Germinal center (tissue), 1 donor: ENCODE measurements around the gene TXNL1.
A peak's percentile ranks its signal among the peaks of the same experiment; 100 is the strongest.
"Not testable (repeated sequence)": the region's sequence is repeated elsewhere in the genome, so short reads cannot be mapped to it uniquely, and the experiment has no call there.

ENCODE experiments used
- DNase-seq: peaks from one replicate; pipeline ENCODE4 v3.0.0; 2012; ENCODE audit warnings: mixed read lengths, low spot score

Gene TXNL1

DNA sequence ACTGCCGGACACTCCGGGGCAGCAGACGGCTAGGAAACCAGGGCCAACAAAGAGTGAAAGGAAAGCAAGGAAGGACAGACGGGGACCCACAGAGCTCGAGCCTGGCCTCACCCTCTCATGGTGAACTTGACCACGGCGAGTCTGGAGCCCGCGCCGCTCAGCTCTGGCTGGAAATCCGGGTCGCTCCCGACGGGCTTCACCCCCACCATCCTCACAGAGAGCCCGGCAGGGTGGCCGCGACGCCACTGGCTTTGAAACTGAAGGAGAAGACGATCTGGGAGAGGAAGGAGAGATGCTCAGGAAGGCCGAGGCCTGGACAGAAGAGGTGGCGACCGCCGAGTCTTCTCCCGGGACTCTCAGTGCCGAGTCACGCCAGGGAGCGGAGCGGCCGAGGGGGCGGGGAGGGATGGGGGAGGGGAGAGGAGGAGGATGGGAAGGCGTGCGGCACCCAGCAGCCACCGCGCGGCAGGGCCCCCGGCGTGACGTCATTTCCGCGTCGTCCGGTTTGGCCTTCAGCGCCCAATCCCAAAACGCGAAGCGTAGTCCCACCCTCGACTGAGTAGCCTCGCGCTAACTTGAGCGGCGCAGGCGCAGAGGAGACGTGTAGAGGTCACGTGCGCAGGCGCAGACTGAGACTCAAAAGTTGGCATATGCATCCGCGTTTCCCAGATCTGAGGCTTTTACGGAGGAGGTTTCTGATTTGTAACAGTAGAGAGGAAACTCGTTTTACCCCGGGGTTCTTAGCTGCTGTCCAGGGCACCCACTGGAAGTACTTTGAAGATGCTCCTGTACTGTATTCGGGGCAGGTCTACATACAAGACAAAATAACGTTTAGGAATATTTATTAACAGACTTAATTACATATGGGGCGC lies at the start of gene TXNL1:
Gene TXNL1 (minus strand): TSS at position 361 of the 872 bp plus-strand sequence. CDS start 152 bp downstream, at position 209.
- peak; percentile 95 for DNase-seq

DNA sequence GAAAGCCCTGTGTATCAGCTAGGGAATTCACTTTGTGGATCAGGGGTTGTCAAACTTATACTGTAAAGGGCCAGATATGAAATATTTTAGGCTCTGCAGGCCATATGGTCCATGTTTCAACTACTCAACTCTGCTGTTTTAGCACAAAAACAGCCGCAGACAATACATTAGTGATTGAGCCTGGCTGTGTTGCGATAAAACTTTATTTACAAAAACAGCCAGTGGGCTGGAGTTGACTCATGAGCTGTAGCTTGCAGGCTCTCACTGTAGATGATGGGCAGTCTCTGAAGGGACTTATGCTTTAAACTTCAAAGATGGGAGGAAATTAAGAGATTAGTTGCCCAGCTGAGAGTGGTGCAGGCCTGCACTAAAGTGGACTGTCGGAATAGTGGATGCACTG lies 45.9 kb upstream of the TXNL1 start:
- DNase-seq, result no peak

DNA sequence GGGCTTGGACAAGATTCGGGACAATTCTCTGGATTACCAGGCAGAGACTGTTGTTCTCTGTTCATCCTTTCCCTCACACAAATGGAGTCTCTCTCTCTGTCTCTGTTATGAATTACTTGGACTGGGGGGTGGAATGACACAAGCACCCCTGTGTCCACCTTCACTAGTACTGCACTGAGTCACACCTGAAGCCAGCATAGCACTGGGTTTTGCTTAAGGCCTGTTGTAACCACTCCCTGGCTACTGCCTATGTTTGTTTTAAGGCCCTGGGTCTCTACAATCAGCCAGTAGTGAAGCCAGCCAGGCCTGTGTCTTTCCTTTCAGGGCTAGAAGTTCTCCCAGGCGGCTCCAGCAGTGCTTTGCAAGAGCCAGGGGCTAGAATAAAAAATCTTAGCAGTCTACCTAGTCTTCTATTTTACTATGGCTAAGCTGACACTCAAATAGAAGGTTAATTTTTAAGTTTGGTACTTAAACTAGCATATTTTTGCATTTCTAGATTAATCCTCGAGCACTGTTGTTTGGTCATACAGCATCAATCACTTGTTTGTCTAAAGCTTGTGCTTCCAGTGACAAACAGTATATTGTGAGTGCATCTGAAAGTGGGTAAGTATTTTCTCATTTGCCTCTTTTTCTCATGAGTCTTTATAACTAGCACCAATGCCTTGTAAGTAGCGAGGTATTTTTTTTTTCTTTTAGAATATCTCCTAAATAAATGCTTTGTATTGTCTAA lies 40.6 kb upstream of the TXNL1 start:
- no peak for DNase-seq

DNA sequence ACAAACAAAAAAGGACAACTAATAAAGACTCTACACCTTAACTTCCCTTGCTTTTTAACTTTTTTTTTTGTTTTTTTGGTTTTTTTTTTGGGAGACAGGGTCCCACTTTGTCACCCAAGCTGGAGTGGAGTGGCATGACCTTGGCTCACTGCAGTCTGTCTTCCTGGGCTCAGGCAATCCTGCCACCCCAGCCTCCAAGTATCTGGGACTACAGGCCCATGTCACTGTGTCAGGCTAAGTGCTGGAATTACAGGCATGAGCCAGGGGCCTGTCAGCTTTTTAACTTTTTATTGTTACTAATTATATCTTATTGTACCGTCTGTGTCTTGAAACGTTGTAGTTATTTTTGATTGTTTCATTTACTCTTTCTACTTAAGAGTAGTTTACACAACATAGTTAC lies 38.2 kb upstream of the TXNL1 start:
- no peak for DNase-seq

DNA sequence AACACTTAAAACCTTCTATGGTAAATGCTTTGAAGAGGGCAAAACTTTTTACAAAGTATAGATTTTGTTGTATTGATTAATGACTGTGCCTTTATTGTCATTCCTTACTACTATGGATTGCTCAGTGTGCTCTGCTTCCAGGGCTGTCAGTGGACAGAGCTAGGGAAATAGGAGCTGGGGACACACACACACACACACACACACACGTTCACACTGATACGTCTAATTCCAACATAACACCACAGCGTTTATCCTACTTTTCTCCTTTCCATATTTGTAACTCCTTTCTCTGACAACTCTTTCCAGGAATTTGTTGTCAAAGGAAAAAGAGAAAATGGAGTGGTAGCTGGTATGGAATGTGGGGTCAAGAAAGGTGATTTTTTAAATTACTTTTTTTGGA lies 34.6 kb upstream of the TXNL1 start:
- DNase-seq, result no peak

DNA sequence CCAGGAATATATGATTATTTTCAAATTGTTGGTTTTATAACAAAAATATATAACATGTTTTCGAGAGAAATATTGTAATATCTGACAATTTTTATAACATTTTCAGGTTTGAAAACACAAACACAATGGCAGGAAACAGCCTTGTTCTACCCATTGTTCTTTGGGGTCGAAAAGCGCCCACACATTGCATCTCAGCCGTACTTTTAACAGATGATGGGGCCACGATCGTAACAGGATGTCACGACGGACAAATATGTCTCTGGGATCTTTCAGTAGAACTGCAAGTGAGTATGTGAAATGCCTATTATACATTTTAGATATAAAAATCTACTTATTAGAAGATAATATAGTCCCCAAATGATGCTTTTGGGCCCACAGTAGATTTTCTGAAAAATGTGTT lies 34.0 kb upstream of the TXNL1 start:
- DNase-seq, result no peak

DNA sequence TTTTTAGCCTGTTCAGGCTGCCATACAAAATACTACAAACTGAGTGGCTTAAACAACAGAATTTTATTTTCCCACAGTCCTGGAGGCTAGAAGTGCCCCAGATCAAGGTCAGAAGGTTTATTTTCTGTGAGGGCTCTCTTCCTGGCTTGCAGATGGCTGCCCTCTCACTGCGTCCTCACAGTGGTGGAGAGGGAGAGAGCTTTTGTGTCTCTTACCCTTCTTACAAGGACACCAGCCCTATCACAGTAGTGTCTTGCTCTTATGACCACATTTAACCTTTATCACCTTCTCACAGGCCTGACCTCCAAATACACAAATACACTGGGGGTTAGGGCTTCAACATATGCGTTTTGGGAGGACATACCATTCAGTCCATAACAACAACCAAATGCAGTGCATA lies 24.5 kb upstream of the TXNL1 start:
- DNase-seq, result no peak

DNA sequence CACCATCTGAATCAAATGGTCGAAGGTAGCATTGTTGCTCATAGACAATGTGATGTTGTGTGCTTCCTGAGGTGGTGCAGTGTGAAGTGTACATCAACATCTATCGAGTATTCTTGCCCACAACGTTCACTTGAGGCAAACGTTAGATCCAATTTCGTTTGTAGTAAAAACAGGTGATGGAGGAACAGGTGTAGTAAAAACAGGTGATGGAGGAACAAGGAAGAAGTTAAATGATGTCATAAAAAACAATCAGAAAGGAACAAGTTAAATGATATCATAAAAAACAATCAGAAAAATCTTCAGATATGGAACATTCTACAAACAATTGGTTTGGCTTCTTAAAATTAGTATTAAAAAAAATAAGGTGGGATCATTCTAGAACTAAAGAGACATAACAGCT lies 24.1 kb upstream of the TXNL1 start:
- no peak for DNase-seq

DNA sequence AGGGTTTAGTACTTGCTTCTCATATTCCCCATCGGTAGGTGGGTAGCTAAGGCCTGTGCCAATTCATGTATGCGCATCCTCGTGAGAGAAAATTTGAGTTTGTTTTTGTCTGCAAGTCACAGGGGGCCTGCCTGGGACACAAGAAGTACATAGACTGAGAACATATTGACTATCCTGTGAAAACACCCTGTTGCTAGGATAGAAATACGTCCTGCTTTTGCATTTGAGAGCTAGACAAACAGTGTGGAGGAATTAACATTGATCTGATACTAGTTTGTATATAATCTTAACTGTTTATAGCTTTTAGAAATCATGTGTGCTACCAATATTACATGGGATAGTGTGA lies 23.6 kb upstream of the TXNL1 start:
- no peak for DNase-seq

DNA sequence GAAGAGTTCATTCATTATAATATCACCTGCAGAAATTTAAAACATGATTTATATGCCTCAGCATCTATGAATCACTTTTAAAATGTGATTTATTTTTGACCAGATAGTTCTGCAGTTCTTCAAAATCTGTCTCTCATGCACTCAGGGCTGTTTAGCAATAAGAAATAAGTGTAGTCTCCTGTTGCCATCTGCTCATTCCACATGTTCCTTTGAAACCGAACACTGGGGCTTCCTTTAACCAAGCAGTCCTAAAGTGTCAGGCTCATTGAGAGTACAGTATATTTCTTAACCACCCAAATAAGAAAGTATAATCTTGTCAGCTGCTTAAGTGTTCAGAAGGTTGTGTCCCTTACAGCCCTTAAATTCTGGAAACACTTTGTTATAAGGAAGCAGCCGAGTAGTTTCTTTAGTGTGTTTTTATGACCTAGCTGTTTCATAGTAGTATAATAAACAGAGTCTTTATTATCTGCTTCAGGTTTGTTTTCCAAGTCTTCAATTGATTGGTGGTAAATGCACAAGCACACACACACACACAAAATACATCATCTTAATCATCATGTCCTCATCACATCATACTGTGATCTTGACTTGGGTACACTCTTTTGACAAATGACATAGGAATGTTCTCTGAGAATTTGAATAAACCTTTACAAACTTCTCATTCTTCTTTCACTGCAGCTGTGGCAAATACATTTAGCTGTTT lies 23.1 kb upstream of the TXNL1 start:
- DNase-seq, result no peak

DNA sequence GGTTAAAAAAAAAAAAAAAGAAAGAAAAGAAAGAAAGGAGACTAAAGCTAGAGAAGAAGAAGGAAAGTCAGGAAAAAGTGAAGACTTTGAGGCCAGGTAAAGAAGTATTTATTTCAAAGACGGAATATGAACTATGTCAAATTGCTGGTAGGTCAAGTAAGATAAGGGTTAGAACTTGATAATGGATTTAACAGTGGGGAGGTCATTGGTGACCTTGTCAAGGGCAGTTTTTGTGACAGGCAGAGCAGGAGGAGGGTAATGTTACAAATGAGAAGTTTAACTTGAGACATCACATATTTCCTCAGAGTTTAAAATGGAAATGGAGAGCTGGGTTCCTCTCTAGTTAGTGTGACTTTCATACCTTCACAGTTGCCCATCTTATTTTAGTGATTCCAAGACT lies 22.3 kb upstream of the TXNL1 start:
- DNase-seq, result no peak

DNA sequence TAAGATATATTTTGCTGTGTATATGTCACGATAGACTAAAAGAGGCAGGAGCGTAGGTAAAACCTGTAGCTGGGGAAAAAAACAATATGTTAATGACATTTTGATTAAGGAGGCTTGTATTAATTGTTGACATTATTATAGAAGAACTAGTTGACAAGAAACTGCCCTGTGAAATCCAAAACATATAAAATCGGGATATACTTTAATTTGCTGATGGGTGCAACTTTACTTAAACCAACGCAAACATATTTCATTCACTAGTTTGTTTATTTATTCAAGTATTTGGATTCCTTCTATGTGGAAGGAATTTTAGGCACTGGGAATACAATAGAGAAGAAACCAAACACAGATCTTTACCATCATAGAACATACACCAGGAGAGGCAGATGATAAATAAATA lies 20.7 kb upstream of the TXNL1 start:
- DNase-seq, result no peak

DNA sequence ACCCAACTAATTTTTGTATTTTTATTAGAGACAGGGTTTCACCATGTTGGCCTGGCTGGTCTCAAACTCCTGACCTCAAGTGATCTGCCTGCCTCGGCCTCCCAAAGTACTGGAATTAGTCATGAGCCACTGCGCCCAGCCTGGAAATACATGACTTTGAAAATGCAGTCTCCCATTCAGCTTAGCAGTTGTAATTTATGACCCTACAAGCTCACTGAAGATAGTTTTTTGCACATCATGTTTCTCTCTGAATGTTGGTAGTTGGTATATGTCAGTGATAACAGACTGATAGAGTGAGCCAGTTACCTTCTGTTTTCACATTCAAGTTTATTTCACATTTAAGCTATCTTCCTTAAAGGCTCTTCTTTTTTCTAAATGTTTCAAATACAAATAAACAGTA lies 19.9 kb upstream of the TXNL1 start:
- DNase-seq, result no peak

DNA sequence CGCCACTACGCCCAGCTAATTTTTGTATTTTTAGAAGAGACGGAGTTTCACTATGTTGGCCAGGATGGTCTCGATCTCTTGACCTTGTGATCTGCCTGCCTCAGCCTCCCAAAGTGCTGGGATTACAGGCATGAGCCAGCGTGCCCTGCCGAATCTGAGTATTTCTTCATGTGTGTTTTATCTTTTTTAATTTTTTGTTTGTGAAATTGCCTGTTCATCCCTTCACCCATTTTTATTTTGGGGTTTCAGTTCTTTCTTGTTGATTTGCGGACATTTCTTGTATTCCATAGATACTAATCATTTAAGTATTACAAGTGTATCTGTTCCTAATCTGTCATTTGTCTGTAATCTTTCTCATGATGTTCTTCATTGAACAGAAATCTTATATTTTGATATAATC lies 15.9 kb upstream of the TXNL1 start:
- DNase-seq, result not testable (repeated sequence)

DNA sequence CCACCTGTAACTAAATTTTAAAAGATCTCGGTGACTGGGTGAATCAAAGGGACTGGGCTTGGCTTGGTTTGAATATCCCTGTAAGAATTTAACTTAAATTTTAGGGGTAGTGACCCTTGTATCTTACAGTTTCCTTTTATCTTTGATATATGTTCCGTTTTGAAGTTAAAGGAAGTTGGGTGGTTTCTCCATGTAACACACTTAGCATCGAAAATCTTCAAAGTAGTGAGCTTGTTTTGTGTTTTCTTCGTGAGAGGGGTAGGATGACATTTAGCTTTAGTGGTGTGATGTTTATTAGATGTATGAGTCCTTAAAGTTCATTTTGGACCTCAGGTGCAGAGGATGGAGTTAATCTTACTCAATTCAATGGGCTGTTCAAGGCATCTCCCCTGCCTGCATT lies 14.4 kb upstream of the TXNL1 start:
- no peak for DNase-seq

DNA sequence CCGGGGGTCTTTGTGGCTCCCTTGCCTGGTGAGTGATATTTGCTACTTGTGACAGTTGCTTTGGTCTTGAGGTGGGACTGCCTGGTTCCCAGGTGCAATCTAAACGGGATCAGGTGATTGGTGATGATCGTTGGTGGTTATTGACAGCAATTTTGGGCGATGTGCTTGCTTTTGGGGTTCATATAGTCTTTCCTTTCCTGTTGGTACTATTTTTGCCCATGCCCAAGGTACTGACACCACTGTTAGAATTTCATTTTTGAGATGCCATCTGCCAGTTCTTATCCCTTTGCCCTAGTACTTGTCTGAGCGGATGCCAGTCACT lies 13.3 kb upstream of the TXNL1 start:
- DNase-seq, result no peak

DNA sequence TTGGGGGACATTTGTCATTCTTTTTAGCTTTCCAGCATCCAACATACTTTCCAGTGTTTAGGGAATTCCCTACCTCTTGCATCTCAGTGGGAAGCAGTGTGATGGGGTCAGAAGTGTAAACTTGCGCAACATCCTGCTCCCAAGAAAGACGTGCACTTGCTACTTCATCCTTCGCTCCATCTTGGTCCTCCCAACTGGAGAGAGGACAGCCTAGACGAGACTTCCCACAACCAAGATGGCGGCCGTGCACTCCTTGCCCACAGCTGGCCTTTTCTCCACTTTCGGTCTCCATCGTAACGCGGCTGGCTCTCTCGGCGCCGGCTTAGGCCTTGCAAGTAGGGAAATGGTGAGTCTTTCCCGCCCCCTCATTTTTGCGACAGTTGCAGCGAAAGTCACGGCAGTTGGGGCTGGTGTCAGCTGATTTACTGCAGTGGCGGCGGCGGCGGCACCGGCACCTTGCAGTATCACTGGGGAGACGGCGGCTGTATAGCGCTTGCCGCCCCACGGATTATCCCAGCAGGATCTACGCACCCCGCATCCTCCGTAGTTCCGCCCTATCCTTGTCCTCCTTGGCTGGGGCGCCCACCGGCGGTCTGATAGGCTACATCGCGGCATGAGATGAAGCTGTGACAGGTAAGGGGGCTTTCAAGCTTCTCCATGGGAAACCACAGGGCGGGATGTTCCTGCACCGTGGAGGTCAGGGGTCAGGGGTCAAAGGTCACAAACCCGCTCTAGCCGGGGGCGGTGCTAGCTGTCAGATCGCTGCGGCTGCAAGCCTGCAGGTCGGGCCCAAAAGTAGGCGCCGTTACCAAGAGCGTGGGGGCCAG lies 12.8 kb upstream of the TXNL1 start, which contains the start of gene WDR7:
Gene WDR7 (plus strand): TSS at position 416 of the 827 bp plus-strand sequence. CDS start 21,157 bp downstream, outside the sequence.
- peak; percentile 86 for DNase-seq

DNA sequence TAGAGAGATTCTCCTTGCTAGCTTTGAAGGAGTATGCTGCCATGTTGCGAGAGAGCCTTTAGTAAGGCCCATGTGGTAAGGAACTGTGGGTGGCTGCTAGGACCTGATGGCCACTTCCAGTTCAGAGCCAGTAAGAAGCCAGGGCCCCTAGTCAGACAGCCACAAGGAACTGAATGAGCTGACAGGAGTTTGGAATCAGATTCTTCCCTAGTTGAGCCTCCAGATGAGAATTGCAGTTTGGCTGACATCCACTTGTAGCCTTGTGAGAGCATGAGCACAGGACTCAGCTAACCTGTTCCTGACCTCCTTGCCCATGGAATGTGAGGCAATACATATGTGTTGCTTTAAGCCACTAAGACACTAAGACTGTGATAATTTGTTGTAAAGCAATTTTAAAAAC lies 11.6 kb upstream of the TXNL1 start:
- no peak for DNase-seq

DNA sequence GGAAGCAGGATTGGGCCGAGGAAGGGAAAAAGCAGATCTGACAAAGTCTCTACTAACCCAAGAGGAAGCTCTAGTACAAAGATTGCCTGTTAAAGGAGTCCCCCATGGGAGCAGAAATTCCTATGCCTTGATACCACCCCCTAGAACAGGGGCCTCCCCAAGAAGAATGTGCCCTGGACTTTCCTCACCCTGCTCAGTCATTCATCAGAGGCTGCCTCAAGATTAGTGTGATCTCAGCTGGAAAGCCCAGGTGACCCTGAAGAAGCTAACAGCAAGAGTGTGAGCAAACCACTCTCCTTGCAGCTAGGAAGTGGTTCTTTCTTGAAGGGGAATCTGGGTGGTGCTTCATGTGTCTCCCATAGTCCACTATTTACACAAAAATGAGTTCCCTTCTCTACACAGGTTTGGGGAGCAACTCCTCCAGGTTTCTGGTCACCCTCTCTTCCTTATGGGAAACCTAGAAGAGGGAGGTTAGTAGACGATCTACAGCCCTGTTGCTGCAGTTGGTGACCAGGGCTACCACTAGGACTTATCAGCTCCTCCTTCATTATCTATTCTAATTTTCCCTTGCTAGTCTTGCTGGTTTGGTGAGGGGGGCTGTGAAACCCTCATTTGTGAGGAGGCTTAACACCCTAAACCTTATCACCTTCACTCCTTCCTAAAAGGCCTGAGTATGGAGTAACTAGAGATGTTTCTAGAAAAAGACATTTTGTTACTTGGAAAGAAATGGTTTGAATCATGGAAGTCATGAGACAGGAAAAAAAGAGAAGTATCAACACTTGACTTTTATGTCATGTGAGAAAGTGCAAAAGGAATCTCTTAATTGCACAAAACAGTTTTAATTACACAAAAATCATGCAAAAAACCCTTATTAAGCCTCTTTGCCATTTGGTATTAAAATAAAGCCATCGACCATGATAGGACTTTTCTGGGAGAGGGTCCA lies 9.8 kb upstream of the TXNL1 start:
- DNase-seq, result no peak

DNA sequence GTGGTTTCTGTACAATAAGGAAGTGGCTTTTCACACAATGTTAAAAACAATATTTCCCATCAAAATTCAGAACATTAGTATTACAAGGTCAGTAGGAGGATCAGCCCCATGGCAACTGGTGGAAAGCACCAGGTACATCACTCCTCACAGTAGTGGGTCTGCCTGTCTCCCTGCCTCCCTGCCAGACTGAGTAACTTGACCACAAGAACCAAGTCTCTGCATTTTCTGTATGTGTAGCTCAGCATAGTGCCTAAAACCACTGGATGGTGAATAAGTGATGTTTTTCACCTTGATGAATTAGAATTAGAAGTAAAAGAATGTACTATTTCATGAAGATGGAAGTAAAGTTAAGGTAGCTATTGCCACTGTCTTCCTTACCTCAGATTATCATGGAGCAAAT lies 8.7 kb upstream of the TXNL1 start:
- no peak for DNase-seq

DNA sequence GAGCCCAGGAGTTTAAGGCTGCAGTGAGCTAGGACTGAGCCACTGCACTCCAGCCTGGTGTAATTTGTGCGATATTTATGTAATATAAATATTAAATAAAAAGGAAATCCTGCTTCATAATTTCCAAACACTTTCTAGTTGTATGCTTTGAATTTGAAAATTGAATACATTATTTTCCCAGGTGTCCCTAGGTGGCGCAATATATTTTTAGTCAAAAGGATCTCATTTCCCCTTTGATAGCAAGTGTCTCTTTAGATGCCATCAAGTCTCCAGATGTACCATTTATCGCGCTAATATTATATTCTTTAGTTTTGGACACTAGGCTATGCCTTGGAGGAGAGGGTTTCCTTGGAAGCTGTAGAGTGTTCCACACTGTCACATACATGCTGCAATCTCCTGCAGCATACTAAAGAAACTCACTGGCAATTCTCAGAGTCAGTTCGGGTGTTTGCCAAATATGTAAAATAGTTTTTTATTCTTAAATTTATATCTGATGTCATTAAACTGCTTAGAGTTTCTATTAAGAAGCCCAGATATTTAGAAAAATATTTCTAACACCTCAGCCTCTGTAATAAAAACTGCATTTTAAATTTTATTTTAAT lies 7.1 kb upstream of the TXNL1 start:
- DNase-seq, result no peak
